Measurements from ENCODE around the gene FAM53B. TPM values are rescaled to one million over a fixed set of nuclear protein-coding genes. Genes with fewer than 3 reads are reported as not detected.
A peak's percentile ranks its signal among the peaks of the same experiment; 100 is the strongest.

FAM53B gene
- total and polyA plus RNA-seq, 2 experiments from 2014 or later, result 2.1 to 10.1 TPM

DNA sequence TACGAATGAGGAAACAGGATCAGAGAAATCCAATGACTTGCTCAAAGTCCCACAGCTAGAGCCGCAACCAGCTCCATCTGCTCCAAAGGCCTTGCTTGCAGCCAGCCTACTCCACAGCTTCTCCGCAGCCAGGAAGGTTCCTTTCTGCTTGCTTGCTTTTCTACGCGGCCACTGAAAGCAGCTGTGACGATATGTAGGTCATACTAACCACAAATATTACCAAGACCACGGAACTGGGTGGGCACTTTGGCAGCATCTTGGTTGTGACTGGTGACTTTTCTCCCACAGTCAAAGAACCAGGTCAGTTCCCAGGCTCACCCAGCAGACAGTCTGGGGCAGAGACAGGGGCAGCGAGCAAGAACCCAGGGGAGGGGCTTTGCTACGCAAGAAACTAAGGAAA, 86.4 kb downstream of the FAM53B start:
- Histone ChIP-seq H3K27ac (no peak overlapping the region), H3K9ac (no peak overlapping the region), H3K4me1 (ENCODE audit: insufficient read depth) (no peaks in the 10 kb centered on the region), H3K27me3 (replicated peaks; ENCODE audit: insufficient read depth) (no peaks in the 10 kb centered on the region), H3K79me2 (ENCODE audit: insufficient read depth) (no peaks in the 10 kb centered on the region), H2AFZ (no peak overlapping the region), H3K36me3 (ENCODE audit: low read depth) (no peaks in the 10 kb centered on the region), H4K20me1 (ENCODE audit: insufficient read depth) (no peaks in the 10 kb centered on the region; the same call in 1 of the 2 replicates), H3K9me3 (ENCODE audit: low read depth) (no peaks in the 10 kb centered on the region), H3K4me3 (no peak overlapping the region), H3K4me2 (ENCODE audit: unreplicated experiment) (no peak overlapping the region), H3K9me2 (ENCODE audit: insufficient read depth) (no peaks in the 10 kb centered on the region), H3F3A (ENCODE audit: insufficient read depth) (no peaks in the 10 kb centered on the region)
- 74 to 81% methylated on average over 9 of the region's 9 CpGs for WGBS, 2 experiments (ENCODE audit: low coverage in 1 of 2, low lambda C conversion rate in 2 of 2, missing lambda C conversion rate in 2 of 2)
- TF ChIP-seq EZH2 (IDR thresholded peaks at IDR 0.05; ENCODE audit: insufficient read depth, poor library complexity, severe bottlenecking), result no peak
- TF ChIP-seq EZH2phosphoT487 (IDR thresholded peaks at IDR 0.05; ENCODE audit: insufficient read depth, low read depth), result no peak
- in situ Hi-C loops (cut with MboI), result no loop called here
- peak; percentile 23 for DNase-seq

DNA sequence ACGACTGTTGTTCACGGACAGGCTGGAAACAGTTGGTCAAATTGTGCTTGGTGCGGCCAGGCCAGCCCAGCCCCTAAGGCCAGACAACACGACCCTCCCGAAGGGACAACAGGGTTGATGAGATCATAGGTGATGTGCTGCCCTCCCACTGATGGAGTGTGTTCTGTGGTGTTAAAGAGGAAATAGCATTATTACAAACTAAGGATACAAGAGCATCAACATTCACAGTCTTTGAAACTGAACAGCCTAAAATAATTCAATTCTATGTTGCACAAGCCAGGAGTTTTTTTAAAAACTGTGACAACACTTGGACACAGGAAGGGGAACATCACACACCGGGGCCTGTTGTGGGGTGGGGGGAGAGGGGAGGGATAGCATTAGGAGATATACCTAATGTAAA, 87.6 kb downstream of the FAM53B start:
- no peaks in the 10 kb centered on the region for H3F3A ChIP-seq (ENCODE audit: insufficient read depth)
- H3K4me3 ChIP-seq, result no peak overlapping the region
- no peaks in the 10 kb centered on the region for H3K4me1 ChIP-seq (ENCODE audit: insufficient read depth)
- H3K9ac ChIP-seq, result no peak overlapping the region
- H2AFZ ChIP-seq, result no peak overlapping the region
- TF ChIP-seq EZH2phosphoT487 (IDR thresholded peaks at IDR 0.05; ENCODE audit: insufficient read depth, low read depth) (no peak), EZH2 (IDR thresholded peaks at IDR 0.05; ENCODE audit: insufficient read depth, poor library complexity, severe bottlenecking) (no peak)
- 78 to 92% methylated on average over 6 of the region's 6 CpGs for WGBS, 2 experiments (ENCODE audit: low coverage in 1 of 2, low lambda C conversion rate in 2 of 2, missing lambda C conversion rate in 2 of 2)
- H3K9me2 ChIP-seq (ENCODE audit: insufficient read depth), result no peaks in the 10 kb centered on the region
- DNase-seq, result no peak
- no peaks in the 10 kb centered on the region for H3K9me3 ChIP-seq (ENCODE audit: low read depth)
- in situ Hi-C loops (cut with MboI), result no loop called here
- no peaks in the 10 kb centered on the region for H3K36me3 ChIP-seq (ENCODE audit: low read depth)
- no peak overlapping the region for H3K27ac ChIP-seq
- no peaks in the 10 kb centered on the region; the same call in 1 of the 2 replicates for H4K20me1 ChIP-seq (ENCODE audit: insufficient read depth)
- H3K4me2 ChIP-seq (ENCODE audit: unreplicated experiment), result no peak overlapping the region
- H3K27me3 ChIP-seq (replicated peaks; ENCODE audit: insufficient read depth), result no peaks in the 10 kb centered on the region
- H3K79me2 ChIP-seq (ENCODE audit: insufficient read depth), result no peaks in the 10 kb centered on the region

DNA sequence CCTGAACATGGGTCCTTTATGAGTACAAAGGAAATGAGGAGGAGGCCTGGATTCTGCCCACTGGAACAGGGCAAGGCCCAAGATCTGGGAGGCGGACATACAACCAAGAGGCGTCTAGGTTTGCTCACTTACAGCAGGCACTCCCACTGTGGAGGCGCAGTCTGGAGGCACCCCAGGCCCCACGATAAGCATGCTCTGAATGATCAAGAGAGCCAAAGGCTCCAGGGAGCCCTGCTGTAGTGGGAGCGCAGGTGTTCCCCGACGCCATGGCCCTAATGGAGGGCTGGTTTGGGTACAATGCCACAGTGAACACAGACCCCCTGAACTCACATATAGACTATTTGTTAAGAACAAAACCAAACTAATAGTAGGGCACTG, 88.1 kb downstream of the FAM53B start:
- no peaks in the 10 kb centered on the region for H3K9me2 ChIP-seq (ENCODE audit: insufficient read depth)
- no peak overlapping the region for H3K4me2 ChIP-seq (ENCODE audit: unreplicated experiment)
- no peaks in the 10 kb centered on the region for H3K36me3 ChIP-seq (ENCODE audit: low read depth)
- H2AFZ ChIP-seq, result no peak overlapping the region
- H3K4me3 ChIP-seq, result no peak overlapping the region
- H3F3A ChIP-seq (ENCODE audit: insufficient read depth), result no peaks in the 10 kb centered on the region
- H3K9ac ChIP-seq, result no peak overlapping the region
- no peak overlapping the region for H3K27ac ChIP-seq
- in situ Hi-C loops (cut with MboI), result no loop called here
- no peaks in the 10 kb centered on the region for H3K27me3 ChIP-seq (replicated peaks; ENCODE audit: insufficient read depth)
- no peaks in the 10 kb centered on the region for H3K4me1 ChIP-seq (ENCODE audit: insufficient read depth)
- 95 to 96% methylated on average over 7 of the region's 7 CpGs for WGBS, 2 experiments (ENCODE audit: low coverage in 1 of 2, low lambda C conversion rate in 2 of 2, missing lambda C conversion rate in 2 of 2)
- no peaks in the 10 kb centered on the region for H3K79me2 ChIP-seq (ENCODE audit: insufficient read depth)
- H3K9me3 ChIP-seq (ENCODE audit: low read depth), result no peaks in the 10 kb centered on the region
- no peaks in the 10 kb centered on the region; the same call in 1 of the 2 replicates for H4K20me1 ChIP-seq (ENCODE audit: insufficient read depth)
- DNase-seq, result no peak
- TF ChIP-seq EZH2 (IDR thresholded peaks at IDR 0.05; ENCODE audit: insufficient read depth, poor library complexity, severe bottlenecking), result no peak
- no peak for TF ChIP-seq EZH2phosphoT487 (IDR thresholded peaks at IDR 0.05; ENCODE audit: insufficient read depth, low read depth)

DNA sequence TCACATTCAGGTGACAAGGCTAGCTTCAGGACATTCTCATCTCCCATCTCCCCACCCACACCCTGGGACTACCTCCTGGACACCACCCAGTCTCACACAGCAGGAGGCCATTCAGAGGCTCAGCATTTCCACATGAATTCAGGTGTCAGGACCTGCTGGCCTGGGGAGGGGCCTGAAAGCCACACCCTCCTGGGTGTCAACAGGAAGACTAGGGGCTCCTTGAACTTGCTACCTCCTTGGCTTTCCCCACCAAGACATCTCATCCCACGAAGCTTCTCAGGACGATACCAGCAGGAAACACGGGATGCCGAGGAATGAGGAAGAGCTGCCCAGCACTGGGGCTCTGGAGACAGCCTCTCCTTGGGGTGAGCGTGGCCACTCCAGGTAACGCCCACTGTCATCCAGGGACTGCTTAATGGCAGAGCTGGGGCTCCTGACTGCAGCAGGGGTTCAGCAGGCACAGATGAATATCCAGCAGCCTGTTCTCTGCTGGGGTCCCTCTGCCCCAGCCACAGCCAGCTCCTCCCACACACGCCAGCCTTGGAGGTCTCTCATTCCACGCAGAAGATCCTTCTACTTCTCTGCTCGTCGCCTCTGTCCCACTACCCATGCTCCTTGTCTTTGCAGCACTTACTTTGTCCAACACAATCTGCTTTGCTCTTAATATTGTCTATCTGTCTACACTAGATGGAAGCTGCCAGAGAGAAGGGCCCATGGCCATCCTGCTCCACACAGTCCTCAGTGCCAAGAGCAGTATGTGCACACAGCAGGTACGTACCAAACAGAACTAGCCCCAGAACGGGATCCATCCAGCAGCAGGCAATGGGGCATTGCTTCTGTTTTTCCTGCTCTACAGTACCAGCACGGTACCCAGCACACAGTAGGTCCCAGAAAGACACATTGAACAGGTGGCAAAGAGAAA, 88.7 kb downstream of the FAM53B start:
- H3K9me3 ChIP-seq (ENCODE audit: low read depth), result no peaks in the 10 kb centered on the region
- no peak overlapping the region for H3K27ac ChIP-seq
- no peaks in the 10 kb centered on the region for H3K36me3 ChIP-seq (ENCODE audit: low read depth)
- H2AFZ ChIP-seq, result no peak overlapping the region
- in situ Hi-C loops (cut with MboI), result no loop called here
- H3K27me3 ChIP-seq (replicated peaks; ENCODE audit: insufficient read depth), result no peaks in the 10 kb centered on the region
- no peak overlapping the region for H3K4me2 ChIP-seq (ENCODE audit: unreplicated experiment)
- no peak for DNase-seq
- H3K4me1 ChIP-seq (ENCODE audit: insufficient read depth), result no peaks in the 10 kb centered on the region
- H3K79me2 ChIP-seq (ENCODE audit: insufficient read depth), result no peaks in the 10 kb centered on the region
- H3K4me3 ChIP-seq, result no peak overlapping the region
- H3F3A ChIP-seq (ENCODE audit: insufficient read depth), result no peaks in the 10 kb centered on the region
- TF ChIP-seq EZH2 (IDR thresholded peaks at IDR 0.05; ENCODE audit: insufficient read depth, poor library complexity, severe bottlenecking), result no peak
- no peak for TF ChIP-seq EZH2phosphoT487 (IDR thresholded peaks at IDR 0.05; ENCODE audit: insufficient read depth, low read depth)
- H3K9me2 ChIP-seq (ENCODE audit: insufficient read depth), result no peaks in the 10 kb centered on the region
- 91 to 94% methylated on average over 13 of the region's 13 CpGs for whole genome bisulfite sequencing, 2 experiments (ENCODE audit: low coverage in 1 of 2, low lambda C conversion rate in 2 of 2, missing lambda C conversion rate in 2 of 2)
- no peak overlapping the region for H3K9ac ChIP-seq
- no peaks in the 10 kb centered on the region; the same call in 1 of the 2 replicates for H4K20me1 ChIP-seq (ENCODE audit: insufficient read depth)
